SK-N-SH treated with all-trans-retinoic acid at 6 μM for 48 hours (cell line): Measurements from ENCODE around the gene CD2.

Source experiments
- ARNTL ChIP-seq: fragments of 450-650 bp; formaldehyde crosslinking; IDR thresholded peaks from 2 replicates; pipeline ENCODE4 v1.5.0; 2020; ENCODE audit warnings: low read depth, mild to moderate bottlenecking, moderate library complexity, borderline replicate concordance
- BACH2 ChIP-seq: fragments of 250-450 bp; sonication (Bioruptor Pico); IDR thresholded peaks from 2 replicates; pipeline ENCODE4 v1.9.0; 2021; ENCODE audit warnings: mild to moderate bottlenecking, borderline replicate concordance
- ESRRG ChIP-seq: fragments of 250-450 bp; sonication (Bioruptor Pico); IDR thresholded peaks from 2 replicates; pipeline ENCODE4 v1.6.1; 2021; ENCODE audit warnings: mild to moderate bottlenecking
- GLIS3 ChIP-seq: fragments of 250-450 bp; sonication (Bioruptor Pico); IDR thresholded peaks from 2 replicates; pipeline ENCODE4 v1.5.0; 2020; ENCODE audit warnings: mild to moderate bottlenecking, moderate library complexity
- ISL1 ChIP-seq: fragments of 250-450 bp; sonication (Bioruptor Pico); IDR thresholded peaks from 2 replicates; pipeline ENCODE4 v2.1.2; 2022; ENCODE audit warnings: mild to moderate bottlenecking, moderate library complexity
- PATZ1 ChIP-seq: fragments of 250-450 bp; sonication (Bioruptor Pico); IDR thresholded peaks from 2 replicates; pipeline ENCODE4 v1.8.0; 2020; ENCODE audit warnings: mild to moderate bottlenecking, moderate library complexity, borderline replicate concordance
- PPARA ChIP-seq: fragments of 250-450 bp; sonication (Bioruptor Pico); IDR thresholded peaks from 2 replicates; pipeline ENCODE4 v1.5.0; 2020; ENCODE audit warnings: mild to moderate bottlenecking, borderline replicate concordance
- ZC3H10 ChIP-seq: fragments of 250-450 bp; sonication (Bioruptor Pico); IDR thresholded peaks from 2 replicates; pipeline ENCODE4 v1.5.1; 2021; ENCODE audit warnings: mild to moderate bottlenecking, moderate library complexity
- ZFP30 ChIP-seq: fragments of 450-650 bp; formaldehyde crosslinking; IDR thresholded peaks from 2 replicates; pipeline ENCODE4 v1.5.0; 2022; ENCODE audit warnings: mild to moderate bottlenecking, moderate library complexity
- TF ChIP-seq, protein P1 (sequence below): fragments of 250-450 bp; sonication (Bioruptor Pico); IDR thresholded peaks from 2 replicates; pipeline ENCODE4 v1.5.1; 2020; ENCODE audit warnings: low read depth, mild to moderate bottlenecking, moderate library complexity

DNA sequence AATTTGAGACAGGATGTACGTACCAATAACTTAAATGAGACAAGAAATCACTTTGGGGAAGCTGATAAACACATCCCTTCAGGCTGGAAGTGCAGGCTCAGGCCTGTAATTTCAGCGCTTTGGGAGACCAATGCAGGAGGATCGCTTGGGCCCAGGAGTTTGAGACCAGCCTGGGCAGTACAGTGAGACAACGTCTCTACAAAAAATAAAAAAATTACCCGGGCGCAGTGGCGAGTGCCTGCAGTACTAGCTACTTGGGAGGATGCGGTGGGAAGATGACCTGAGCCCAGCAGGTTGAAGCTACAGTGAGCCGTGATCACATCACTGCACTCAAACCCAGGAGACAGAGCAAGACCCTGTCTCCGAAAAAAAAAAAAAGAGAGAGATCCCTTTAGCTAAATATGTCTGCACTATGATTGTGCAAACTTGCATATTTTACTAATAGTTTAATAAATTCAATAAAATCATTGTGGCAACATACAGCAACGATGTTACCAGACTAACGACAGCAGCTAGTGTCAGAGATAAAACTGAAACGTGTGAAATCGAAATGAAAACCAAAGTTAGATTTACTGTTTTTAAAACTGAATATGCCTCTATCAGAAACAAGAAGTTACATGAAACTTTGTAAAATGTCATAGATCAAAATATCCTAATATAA lies 54.7 kb downstream of the CD2 start:
- TF ChIP-seq ZFP30: no peak
- TF ChIP-seq ARNTL (CRISPR knock-in tag): no peak
- TF ChIP-seq ZC3H10 (CRISPR knock-in tag): no peak
- TF ChIP-seq PATZ1: no peak
- TF ChIP-seq, protein P1, sequence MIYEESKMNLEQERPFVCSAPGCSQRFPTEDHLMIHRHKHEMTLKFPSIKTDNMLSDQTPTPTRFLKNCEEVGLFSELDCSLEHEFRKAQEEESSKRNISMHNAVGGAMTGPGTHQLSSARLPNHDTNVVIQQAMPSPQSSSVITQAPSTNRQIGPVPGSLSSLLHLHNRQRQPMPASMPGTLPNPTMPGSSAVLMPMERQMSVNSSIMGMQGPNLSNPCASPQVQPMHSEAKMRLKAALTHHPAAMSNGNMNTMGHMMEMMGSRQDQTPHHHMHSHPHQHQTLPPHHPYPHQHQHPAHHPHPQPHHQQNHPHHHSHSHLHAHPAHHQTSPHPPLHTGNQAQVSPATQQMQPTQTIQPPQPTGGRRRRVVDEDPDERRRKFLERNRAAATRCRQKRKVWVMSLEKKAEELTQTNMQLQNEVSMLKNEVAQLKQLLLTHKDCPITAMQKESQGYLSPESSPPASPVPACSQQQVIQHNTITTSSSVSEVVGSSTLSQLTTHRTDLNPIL (CRISPR knock-in tag): no peak
- no peak for TF ChIP-seq ISL1 (CRISPR knock-in tag)
- TF ChIP-seq BACH2 (CRISPR knock-in tag): no peak
- TF ChIP-seq ESRRG (CRISPR knock-in tag): no peak
- no peak for TF ChIP-seq GLIS3 (CRISPR knock-in tag)
- no peak for TF ChIP-seq PPARA (CRISPR knock-in tag)
